ENCODE measurements around the gene TFCP2L1. TPM values are rescaled to one million over a fixed set of nuclear protein-coding genes. Genes with fewer than 3 reads are reported as not detected.
"Not testable (repeated sequence)": the region's sequence is repeated elsewhere in the genome, so short reads cannot be mapped to it uniquely, and the experiment has no call there.

Gene TFCP2L1
- polyA plus RNA-seq, 2 donors, result 4.3 to 8.6 TPM

DNA sequence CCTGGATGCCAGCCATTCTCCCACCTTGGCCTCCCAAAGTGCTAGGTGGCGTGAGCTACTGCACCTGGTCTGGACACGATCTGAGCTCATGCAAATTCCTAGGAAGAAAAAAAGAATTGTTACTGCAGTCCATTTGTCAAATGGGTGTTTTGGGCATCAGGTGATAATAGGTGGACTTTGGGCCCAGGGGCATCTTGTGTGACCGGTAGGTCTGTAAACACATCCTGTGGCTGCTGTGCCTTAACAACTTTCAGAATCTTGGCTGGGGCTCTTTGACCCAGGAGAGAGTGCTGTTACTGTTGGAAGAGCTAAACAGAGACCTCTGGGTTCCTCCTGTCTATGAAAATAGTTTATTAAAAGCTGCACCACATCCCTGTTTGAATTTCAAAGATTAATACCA is 34.9 kb upstream of the TFCP2L1 start:
- H3K4me3 ChIP-seq (ENCODE audit: low read depth in 1 of 2, low read length in 2 of 2), result no peak overlapping the region
- WGBS, 2 donors, result 66 to 78% methylated on average over 3 of the region's 3 CpGs

DNA sequence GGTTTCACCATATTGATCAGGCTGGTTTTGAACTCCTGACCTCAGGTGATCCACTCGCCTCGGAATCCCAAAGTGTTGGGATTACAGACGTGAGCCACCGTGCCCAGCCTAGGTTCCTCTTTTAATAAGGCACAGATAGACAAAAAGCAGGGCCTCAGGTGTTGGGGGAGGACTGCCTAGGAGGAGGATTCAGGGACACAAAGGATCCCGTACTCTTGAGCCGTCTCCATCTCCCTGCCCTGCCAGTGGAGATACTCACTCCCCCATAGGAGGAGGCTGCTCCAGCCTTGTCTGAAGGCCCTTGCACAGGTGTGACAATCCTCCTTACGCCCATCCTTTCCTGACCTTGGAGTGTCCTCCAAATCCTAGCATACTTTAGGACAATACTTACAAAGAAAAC is 32.0 kb upstream of the TFCP2L1 start:
- no peak overlapping the region for H3K27ac ChIP-seq (ENCODE audit: low read depth in 2 of 2, low read length in 1 of 2)
- whole genome bisulfite sequencing, 2 donors, result 87% methylated on average over 7 of the region's 7 CpGs

More for the DNA sequence above, 34.9 kb upstream of the TFCP2L1 start:
- H3K9me3 ChIP-seq (ENCODE audit: control insufficient read depth in 2 of 2, insufficient read depth in 1 of 2, low read depth in 1 of 2, low read length in 1 of 2), result no peaks in the 10 kb centered on the region
- H3K4me1 ChIP-seq (ENCODE audit: control insufficient read depth in 2 of 2, insufficient read depth in 2 of 2, low read length in 1 of 2), result peaks cover 0 to 5% of the 10 kb centered on the region in 2 donors
- no peak overlapping the region for H3K27ac ChIP-seq (ENCODE audit: low read depth in 2 of 2, low read length in 1 of 2)
- no peaks in the 10 kb centered on the region for H3K36me3 ChIP-seq (ENCODE audit: control insufficient read depth in 2 of 2, insufficient read depth in 2 of 2, low read length in 1 of 2)
- H3K27me3 ChIP-seq (ENCODE audit: control insufficient read depth in 1 of 2, insufficient read depth in 2 of 2, low read length in 2 of 2), result no peaks in the 10 kb centered on the region

DNA sequence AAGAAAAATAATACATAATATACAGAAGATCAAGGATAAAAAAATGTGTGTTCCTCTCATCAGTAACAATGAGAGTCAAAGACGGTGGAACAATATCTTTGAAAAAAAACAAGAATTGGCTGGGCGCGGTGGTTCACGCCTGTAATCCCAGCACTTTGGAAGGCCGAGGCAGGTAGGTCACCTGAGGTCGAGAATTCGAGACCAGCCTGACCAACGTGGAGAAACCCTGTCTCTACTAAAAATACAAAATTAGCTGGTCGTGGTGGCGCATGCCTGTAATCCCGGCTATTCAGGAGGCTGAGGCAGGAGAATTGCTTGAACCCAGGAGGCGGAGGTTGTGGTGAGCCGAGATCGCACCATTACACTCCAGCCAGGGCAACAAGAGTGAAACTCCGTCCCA is 28.7 kb upstream of the TFCP2L1 start:
- not testable (repeated sequence) for H3K4me3 ChIP-seq (ENCODE audit: low read depth in 1 of 2, low read length in 2 of 2); H3K4me1 ChIP-seq (ENCODE audit: control insufficient read depth in 2 of 2, insufficient read depth in 2 of 2, low read length in 1 of 2); H3K9me3 ChIP-seq (ENCODE audit: control insufficient read depth in 2 of 2, insufficient read depth in 1 of 2, low read depth in 1 of 2, low read length in 1 of 2); H3K27me3 ChIP-seq (ENCODE audit: control insufficient read depth in 1 of 2, insufficient read depth in 2 of 2, low read length in 2 of 2); H3K36me3 ChIP-seq (ENCODE audit: control insufficient read depth in 2 of 2, insufficient read depth in 2 of 2, low read length in 1 of 2); H3K27ac ChIP-seq (ENCODE audit: low read depth in 2 of 2, low read length in 1 of 2)
- 84% methylated on average over 15 of the region's 15 CpGs for WGBS, 2 donors

More for the DNA sequence above, 32.0 kb upstream of the TFCP2L1 start:
- Histone ChIP-seq H3K9me3 (ENCODE audit: control insufficient read depth in 2 of 2, insufficient read depth in 1 of 2, low read depth in 1 of 2, low read length in 1 of 2) (no peaks in the 10 kb centered on the region), H3K36me3 (ENCODE audit: control insufficient read depth in 2 of 2, insufficient read depth in 2 of 2, low read length in 1 of 2) (no peaks in the 10 kb centered on the region), H3K27me3 (ENCODE audit: control insufficient read depth in 1 of 2, insufficient read depth in 2 of 2, low read length in 2 of 2) (no peaks in the 10 kb centered on the region), H3K4me1 (ENCODE audit: control insufficient read depth in 2 of 2, insufficient read depth in 2 of 2, low read length in 1 of 2) (peaks cover 0 to 5% of the 10 kb centered on the region in 2 donors), H3K4me3 (ENCODE audit: low read depth in 1 of 2, low read length in 2 of 2) (no peak overlapping the region)

DNA sequence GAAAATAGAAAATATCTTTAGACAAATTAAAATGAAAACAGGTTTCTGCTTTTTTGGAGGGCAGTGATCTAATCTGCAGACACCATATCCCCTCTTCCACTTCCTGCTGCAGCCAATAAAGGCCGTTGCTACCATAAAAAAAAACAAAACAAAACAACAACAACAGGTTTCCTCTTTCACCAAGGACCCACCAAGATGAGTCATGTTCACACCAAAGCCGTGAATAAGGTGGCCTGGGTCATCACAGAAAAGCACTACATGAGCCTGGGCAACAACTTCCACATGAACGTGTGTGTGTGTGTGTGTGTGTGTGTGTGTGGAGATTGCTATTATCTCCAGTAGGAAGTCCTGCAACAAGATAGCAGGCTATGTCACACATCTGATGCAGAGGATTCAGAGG is 24.8 kb upstream of the TFCP2L1 start:
- Histone ChIP-seq H3K27me3 (ENCODE audit: control insufficient read depth in 1 of 2, insufficient read depth in 2 of 2, low read length in 2 of 2) (no peaks in the 10 kb centered on the region), H3K9me3 (ENCODE audit: control insufficient read depth in 2 of 2, insufficient read depth in 1 of 2, low read depth in 1 of 2, low read length in 1 of 2) (no peaks in the 10 kb centered on the region), H3K27ac (ENCODE audit: low read depth in 2 of 2, low read length in 1 of 2) (no peak overlapping the region), H3K4me3 (ENCODE audit: low read depth in 1 of 2, low read length in 2 of 2) (no peak overlapping the region), H3K36me3 (ENCODE audit: control insufficient read depth in 2 of 2, insufficient read depth in 2 of 2, low read length in 1 of 2) (no peaks in the 10 kb centered on the region), H3K4me1 (ENCODE audit: control insufficient read depth in 2 of 2, insufficient read depth in 2 of 2, low read length in 1 of 2) (no peaks in the 10 kb centered on the region)
- 38 to 40% methylated on average over 3 of the region's 3 CpGs for WGBS, 2 donors

DNA sequence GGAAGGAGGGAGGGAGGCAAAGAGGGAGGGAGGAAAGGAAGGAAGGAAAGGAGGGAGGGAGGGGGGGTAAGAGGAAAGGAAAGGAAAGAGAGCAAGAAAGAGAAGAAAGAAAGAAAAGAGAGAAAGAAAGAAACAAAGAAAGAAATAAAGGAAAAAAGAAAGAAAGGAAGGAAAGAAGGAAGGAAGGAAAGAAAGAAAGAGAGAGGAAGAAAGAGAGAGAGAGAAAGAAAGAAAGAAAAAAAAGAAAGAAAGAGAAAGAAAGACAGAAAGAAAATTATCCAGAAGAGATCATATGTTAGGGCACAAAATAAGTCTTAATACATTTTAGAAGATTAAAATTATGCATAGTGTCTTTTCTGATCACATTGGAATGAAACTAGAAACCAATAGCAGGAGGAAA is 24.3 kb upstream of the TFCP2L1 start:
- Histone ChIP-seq H3K9me3 (ENCODE audit: control insufficient read depth in 2 of 2, insufficient read depth in 1 of 2, low read depth in 1 of 2, low read length in 1 of 2) (no peaks in the 10 kb centered on the region), H3K36me3 (ENCODE audit: control insufficient read depth in 2 of 2, insufficient read depth in 2 of 2, low read length in 1 of 2) (no peaks in the 10 kb centered on the region), H3K4me1 (ENCODE audit: control insufficient read depth in 2 of 2, insufficient read depth in 2 of 2, low read length in 1 of 2) (no peaks in the 10 kb centered on the region), H3K27ac (ENCODE audit: low read depth in 2 of 2, low read length in 1 of 2) (no peak overlapping the region), H3K27me3 (ENCODE audit: control insufficient read depth in 1 of 2, insufficient read depth in 2 of 2, low read length in 2 of 2) (no peaks in the 10 kb centered on the region), H3K4me3 (ENCODE audit: low read depth in 1 of 2, low read length in 2 of 2) (no peak overlapping the region)

DNA sequence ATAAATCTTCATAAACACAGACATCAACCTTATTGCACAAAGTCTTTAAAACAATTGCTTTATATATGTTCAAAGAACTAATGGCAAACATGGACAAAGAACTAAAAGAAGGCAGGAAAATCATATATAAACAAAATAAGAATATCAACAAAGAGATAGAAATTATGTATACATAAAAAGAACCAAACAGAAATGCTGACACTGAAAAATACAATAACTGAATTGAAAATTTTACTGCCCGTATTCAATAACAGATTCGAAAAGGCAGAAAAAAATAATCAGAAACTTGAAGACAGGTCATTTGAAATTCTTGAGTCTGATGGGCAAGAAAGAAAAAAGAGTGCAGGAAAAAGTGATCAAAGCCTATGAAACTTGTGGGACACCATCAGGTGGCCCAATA is 22.0 kb upstream of the TFCP2L1 start:
- 90 to 97% methylated on average over 2 of the region's 2 CpGs for WGBS, 2 donors
- H3K4me3 ChIP-seq (ENCODE audit: low read depth in 1 of 2, low read length in 2 of 2), result no peak overlapping the region
- H3K36me3 ChIP-seq (ENCODE audit: control insufficient read depth in 2 of 2, insufficient read depth in 2 of 2, low read length in 1 of 2), result no peaks in the 10 kb centered on the region
- no peak overlapping the region for H3K27ac ChIP-seq (ENCODE audit: low read depth in 2 of 2, low read length in 1 of 2)
- no peaks in the 10 kb centered on the region for H3K9me3 ChIP-seq (ENCODE audit: control insufficient read depth in 2 of 2, insufficient read depth in 1 of 2, low read depth in 1 of 2, low read length in 1 of 2)
- no peaks in the 10 kb centered on the region for H3K4me1 ChIP-seq (ENCODE audit: control insufficient read depth in 2 of 2, insufficient read depth in 2 of 2, low read length in 1 of 2)
- H3K27me3 ChIP-seq (ENCODE audit: control insufficient read depth in 1 of 2, insufficient read depth in 2 of 2, low read length in 2 of 2), result no peaks in the 10 kb centered on the region

DNA sequence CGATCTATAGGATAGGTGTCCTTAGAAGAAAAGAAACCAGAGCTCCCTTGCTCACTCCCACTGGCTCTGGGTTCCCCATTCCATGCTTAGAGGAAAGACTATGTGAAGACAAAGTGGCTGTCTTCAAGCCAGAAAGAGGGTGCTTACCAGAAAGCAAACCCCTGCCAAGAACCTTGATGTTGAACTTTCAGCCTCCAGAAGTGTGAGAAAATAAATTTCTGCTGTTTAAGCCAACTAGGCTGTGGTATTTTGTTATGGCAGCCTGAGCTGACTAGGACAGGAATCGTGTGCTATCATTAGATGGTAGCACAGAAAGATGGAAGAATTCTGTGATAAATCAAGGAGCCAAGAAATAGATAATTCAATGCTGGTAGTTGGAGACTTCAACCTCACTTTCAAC is 19.9 kb upstream of the TFCP2L1 start:
- WGBS, 2 donors, result 68 to 73% methylated on average over 2 of the region's 2 CpGs
- no peaks in the 10 kb centered on the region for H3K4me1 ChIP-seq (ENCODE audit: control insufficient read depth in 2 of 2, insufficient read depth in 2 of 2, low read length in 1 of 2)
- H3K27ac ChIP-seq (ENCODE audit: low read depth in 2 of 2, low read length in 1 of 2), result no peak overlapping the region
- H3K27me3 ChIP-seq (ENCODE audit: control insufficient read depth in 1 of 2, insufficient read depth in 2 of 2, low read length in 2 of 2), result no peaks in the 10 kb centered on the region
- H3K36me3 ChIP-seq (ENCODE audit: control insufficient read depth in 2 of 2, insufficient read depth in 2 of 2, low read length in 1 of 2), result no peaks in the 10 kb centered on the region
- H3K4me3 ChIP-seq (ENCODE audit: low read depth in 1 of 2, low read length in 2 of 2), result no peak overlapping the region
- H3K9me3 ChIP-seq (ENCODE audit: control insufficient read depth in 2 of 2, insufficient read depth in 1 of 2, low read depth in 1 of 2, low read length in 1 of 2), result no peaks in the 10 kb centered on the region

DNA sequence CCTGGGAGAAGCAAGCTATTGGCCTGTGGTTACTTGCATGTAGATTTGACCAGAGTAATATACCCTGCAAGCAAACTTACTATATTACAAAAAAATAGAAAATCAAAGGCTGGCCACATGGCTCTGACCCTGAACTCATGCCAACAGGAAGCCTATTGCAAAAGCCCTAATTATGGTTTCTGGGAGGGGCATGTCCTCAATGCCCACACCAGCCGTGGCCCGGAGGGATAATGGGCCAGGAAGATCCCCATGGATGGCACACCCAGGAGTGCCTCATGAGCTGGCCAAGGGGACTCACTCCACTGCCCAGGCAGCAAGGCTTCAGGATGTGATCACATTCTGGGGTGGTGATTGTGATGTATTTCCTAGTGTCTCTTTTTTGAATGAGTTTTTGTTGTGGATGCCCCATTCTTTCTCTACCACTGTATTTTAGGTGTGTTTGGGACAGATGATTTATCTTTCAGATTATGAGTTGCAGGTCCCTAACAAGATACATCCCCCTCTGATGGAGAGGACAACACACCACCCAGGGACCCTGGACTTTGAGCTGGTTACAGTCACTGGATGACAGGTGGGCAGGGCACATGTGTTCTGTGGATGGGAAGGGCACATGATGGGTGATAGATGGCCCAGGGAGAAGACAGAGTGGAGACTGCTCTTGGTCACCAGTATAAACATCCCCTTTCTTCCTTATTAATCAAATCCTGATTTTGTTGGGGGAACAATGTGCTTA is 18.7 kb upstream of the TFCP2L1 start:
- Histone ChIP-seq H3K4me3 (ENCODE audit: low read depth in 1 of 2, low read length in 2 of 2) (no peak overlapping the region), H3K27ac (ENCODE audit: low read depth in 2 of 2, low read length in 1 of 2) (no peak overlapping the region), H3K9me3 (ENCODE audit: control insufficient read depth in 2 of 2, insufficient read depth in 1 of 2, low read depth in 1 of 2, low read length in 1 of 2) (no peaks in the 10 kb centered on the region), H3K4me1 (ENCODE audit: control insufficient read depth in 2 of 2, insufficient read depth in 2 of 2, low read length in 1 of 2) (no peaks in the 10 kb centered on the region), H3K27me3 (ENCODE audit: control insufficient read depth in 1 of 2, insufficient read depth in 2 of 2, low read length in 2 of 2) (no peaks in the 10 kb centered on the region), H3K36me3 (ENCODE audit: control insufficient read depth in 2 of 2, insufficient read depth in 2 of 2, low read length in 1 of 2) (no peaks in the 10 kb centered on the region)
- 49 to 67% methylated on average over 2 of the region's 2 CpGs for WGBS, 2 donors

DNA sequence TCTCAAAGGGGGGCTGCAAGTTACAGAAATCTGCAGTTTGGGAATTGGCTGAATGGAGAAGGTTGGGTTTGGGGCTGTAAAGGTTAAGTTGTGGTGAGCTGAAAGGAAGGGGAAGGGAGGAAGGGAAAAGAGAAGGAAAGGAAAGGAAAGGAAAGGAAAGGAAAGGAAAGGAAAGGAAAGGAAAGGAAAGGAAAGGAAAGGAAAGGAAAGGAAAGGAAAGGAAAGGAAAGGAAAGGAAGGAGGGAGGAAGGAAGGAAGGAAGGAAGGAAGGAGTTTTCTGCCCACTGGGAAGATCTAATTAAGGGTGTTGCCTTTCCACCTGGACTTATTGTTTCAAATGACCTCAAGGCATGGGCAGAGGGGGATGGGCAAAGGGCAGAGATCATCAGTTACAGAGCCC is 16.2 kb upstream of the TFCP2L1 start:
- not testable (repeated sequence) for H3K36me3 ChIP-seq (ENCODE audit: control insufficient read depth in 2 of 2, insufficient read depth in 2 of 2, low read length in 1 of 2)

DNA sequence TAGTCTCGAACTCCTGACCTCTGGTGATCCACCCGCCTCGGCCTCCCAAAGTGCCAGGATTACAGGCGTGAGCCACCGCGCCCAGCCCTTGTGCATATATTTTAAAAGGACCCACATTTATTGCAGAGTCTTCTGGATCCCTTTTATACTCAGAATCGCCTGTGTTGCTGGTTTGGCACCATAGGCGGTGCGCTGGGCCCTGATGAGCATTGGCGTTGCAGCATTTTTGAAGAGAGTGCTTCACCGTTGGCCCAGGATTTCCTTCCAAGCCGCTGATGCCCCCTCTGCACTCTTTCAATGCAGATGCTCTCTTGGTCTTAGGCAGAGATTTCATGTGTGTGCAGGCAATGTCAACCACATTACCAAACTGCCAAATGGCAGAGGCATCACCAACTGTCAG is 13.5 kb upstream of the TFCP2L1 start:
- no peaks in the 10 kb centered on the region for H3K9me3 ChIP-seq (ENCODE audit: control insufficient read depth in 2 of 2, insufficient read depth in 1 of 2, low read depth in 1 of 2, low read length in 1 of 2)
- no peaks in the 10 kb centered on the region for H3K4me1 ChIP-seq (ENCODE audit: control insufficient read depth in 2 of 2, insufficient read depth in 2 of 2, low read length in 1 of 2)
- no peaks in the 10 kb centered on the region for H3K36me3 ChIP-seq (ENCODE audit: control insufficient read depth in 2 of 2, insufficient read depth in 2 of 2, low read length in 1 of 2)
- no peak overlapping the region for H3K4me3 ChIP-seq (ENCODE audit: low read depth in 1 of 2, low read length in 2 of 2)
- 93 to 96% methylated on average over 12 of the region's 12 CpGs for WGBS, 2 donors
- no peak overlapping the region for H3K27ac ChIP-seq (ENCODE audit: low read depth in 2 of 2, low read length in 1 of 2)
- H3K27me3 ChIP-seq (ENCODE audit: control insufficient read depth in 1 of 2, insufficient read depth in 2 of 2, low read length in 2 of 2), result no peaks in the 10 kb centered on the region

More for the DNA sequence above, 16.2 kb upstream of the TFCP2L1 start:
- H3K4me3 ChIP-seq (ENCODE audit: low read depth in 1 of 2, low read length in 2 of 2); H3K27me3 ChIP-seq (ENCODE audit: control insufficient read depth in 1 of 2, insufficient read depth in 2 of 2, low read length in 2 of 2); H3K4me1 ChIP-seq (ENCODE audit: control insufficient read depth in 2 of 2, insufficient read depth in 2 of 2, low read length in 1 of 2); H3K27ac ChIP-seq (ENCODE audit: low read depth in 2 of 2, low read length in 1 of 2); H3K9me3 ChIP-seq (ENCODE audit: control insufficient read depth in 2 of 2, insufficient read depth in 1 of 2, low read depth in 1 of 2, low read length in 1 of 2): not testable (repeated sequence)

Measured in esophagus (tissue), 2 donors.